ENCODE data around the gene C1GALT1. TPM values are rescaled to one million over a fixed set of nuclear protein-coding genes. Genes with fewer than 3 reads are reported as not detected.

The C1GALT1 gene
- total RNA-seq, 1 donor from 2014 or later = 35.8 TPM

GRCh38 chr7:7290429-7291122 is 108.2 kb downstream of the C1GALT1 start:
- intact Hi-C loops (cut with micrococcal nuclease) = no loop called here
- H3K27me3 Mint-ChIP-seq (ENCODE audit: insufficient read depth) = peaks cover 1% of the 10 kb centered on the region
- H3K4me3 Mint-ChIP-seq = no peak overlapping the region
- peaks cover 9% of the 10 kb centered on the region for H3K9me3 Mint-ChIP-seq
- no peak for DNase-seq (ENCODE audit: low spot score)
- H3K27ac Mint-ChIP-seq = no peak overlapping the region
- H3K4me1 Mint-ChIP-seq (ENCODE audit: low read depth) = no peaks in the 10 kb centered on the region
- no peaks in the 10 kb centered on the region for H3K36me3 Mint-ChIP-seq (ENCODE audit: low read depth)

GRCh38 chr7:7292085-7292484 is 109.7 kb downstream of the C1GALT1 start:
- Mint-ChIP-seq H3K4me3 (no peak overlapping the region), H3K9me3 (peaks cover 3% of the 10 kb centered on the region), H3K4me1 (ENCODE audit: low read depth) (no peaks in the 10 kb centered on the region), H3K27me3 (ENCODE audit: insufficient read depth) (no peaks in the 10 kb centered on the region), H3K36me3 (ENCODE audit: low read depth) (no peaks in the 10 kb centered on the region), H3K27ac (no peak overlapping the region)
- no peak for DNase-seq (ENCODE audit: low spot score)
- intact Hi-C loops (cut with micrococcal nuclease) = no loop called here

- Mint-ChIP-seq H3K36me3 (ENCODE audit: low read depth) (no peaks in the 10 kb centered on the region), H3K4me3 (no peak overlapping the region), H3K9me3 (peaks cover 3% of the 10 kb centered on the region), H3K27ac (no peak overlapping the region), H3K4me1 (ENCODE audit: low read depth) (no peaks in the 10 kb centered on the region), H3K27me3 (ENCODE audit: insufficient read depth) (peaks cover under 1% of the 10 kb centered on the region)
- no peak for DNase-seq (ENCODE audit: low spot score)
- intact Hi-C loops (cut with micrococcal nuclease) = no loop called here
Measured at GRCh38 chr7:7292608-7293007, 110.3 kb downstream of the C1GALT1 start.

- intact Hi-C loops (cut with micrococcal nuclease) = no loop called here
- peaks cover 2% of the 10 kb centered on the region for H3K27me3 Mint-ChIP-seq (ENCODE audit: insufficient read depth)
- peaks cover 3% of the 10 kb centered on the region for H3K9me3 Mint-ChIP-seq
- no peak overlapping the region for H3K27ac Mint-ChIP-seq
- no peak for DNase-seq (ENCODE audit: low spot score)
- H3K4me1 Mint-ChIP-seq (ENCODE audit: low read depth) = no peaks in the 10 kb centered on the region
- H3K4me3 Mint-ChIP-seq = no peak overlapping the region
- H3K36me3 Mint-ChIP-seq (ENCODE audit: low read depth) = no peaks in the 10 kb centered on the region
Measured at GRCh38 chr7:7293092-7293491, 110.7 kb downstream of the C1GALT1 start.

- no peaks in the 10 kb centered on the region for H3K4me1 Mint-ChIP-seq (ENCODE audit: low read depth)
- no peak for DNase-seq (ENCODE audit: low spot score)
- no peaks in the 10 kb centered on the region for H3K36me3 Mint-ChIP-seq (ENCODE audit: low read depth)
- peaks cover 2% of the 10 kb centered on the region for H3K27me3 Mint-ChIP-seq (ENCODE audit: insufficient read depth)
- no peak overlapping the region for H3K27ac Mint-ChIP-seq
- H3K4me3 Mint-ChIP-seq = no peak overlapping the region
- peaks cover 3% of the 10 kb centered on the region for H3K9me3 Mint-ChIP-seq
- intact Hi-C loops (cut with micrococcal nuclease) = no loop called here
Measured at GRCh38 chr7:7294911-7295310, 112.6 kb downstream of the C1GALT1 start.
